Stomach (tissue), 9 donors: ENCODE data around the gene DIS3L2. TPM values are rescaled to one million over a fixed set of nuclear protein-coding genes. Genes with fewer than 3 reads are reported as not detected.
"Not testable (repeated sequence)": the region's sequence is repeated elsewhere in the genome, so short reads cannot be mapped to it uniquely, and the experiment has no call there.

Experiments
- DNase-seq, 2 donors: peaks; one replicate each; pipeline versions ENCODE4 v3.0.0 to v3.0.0-alpha.2; 2013 to 2019
- H3K27ac ChIP-seq, 5 donors: fragments of 200-600 bp in 4 of 5; sonication (generic) in 4 of 5; one replicate each; pipeline ENCODE4 v1.5.1; 2013 to 2019; ENCODE audit warnings: mild to moderate bottlenecking in 1 of 5, moderate library complexity in 1 of 5
- H3K27me3 ChIP-seq, 3 donors: fragments of 200-600 bp; sonication (generic); one replicate each; pipeline ENCODE4 v1.5.1; 2017 to 2019; ENCODE audit warnings: mixed run types in 1 of 3
- H3K36me3 ChIP-seq, 4 donors: fragments of 200-600 bp; sonication (generic); 1 replicate in 3 of 4; 2 replicates in 1 of 4; pipeline ENCODE4 v1.5.1; 2016 to 2019
- H3K4me1 ChIP-seq, 4 donors: fragments of 200-600 bp; sonication (generic); one replicate each; pipeline ENCODE4 v1.5.1; 2016 to 2019
- H3K4me3 ChIP-seq, 4 donors: fragments of 200-600 bp; sonication (generic) in 3 of 4; one replicate each; pipeline ENCODE4 v1.5.1; 2016 to 2019; ENCODE audit warnings: mild to moderate bottlenecking in 1 of 4
- H3K9me3 ChIP-seq, 4 donors: fragments of 200-600 bp; sonication (generic); one replicate each; pipeline ENCODE4 v1.5.1; 2016 to 2019
- CTCF ChIP-seq, 7 experiments: fragments of 450-650 bp in 4 of 7; fragments of 200-600 bp in 3 of 7; sonication (generic) in 3 of 7; IDR thresholded peaks; one replicate each; pipeline ENCODE4 v1.5.1; 2016 to 2019; ENCODE audit warnings: antibody characterized with exemption in 7 of 7, control low read depth in 2 of 7, mild to moderate bottlenecking in 1 of 7
- EP300 ChIP-seq: sonication (generic); formaldehyde crosslinking; IDR thresholded peaks from one replicate; pipeline ENCODE4 v1.6.1; 2017; ENCODE audit warnings: antibody characterized with exemption
- POLR2A ChIP-seq, 4 donors: fragments of 450-650 bp; IDR thresholded peaks; one replicate each; pipeline ENCODE4 v1.6.1; 2016; ENCODE audit warnings: antibody characterized with exemption in 4 of 4, control low read depth in 2 of 4, mild to moderate bottlenecking in 1 of 4, moderate library complexity in 1 of 4
- POLR2AphosphoS5 ChIP-seq, 3 donors: sonication (generic); formaldehyde crosslinking; IDR thresholded peaks; one replicate each; pipeline ENCODE4 v1.6.1; 2016; ENCODE audit warnings: antibody characterized with exemption in 3 of 3
- WGBS, 5 donors: extraction: QIAGEN DNeasy Blood & Tissue Kit in 3 of 5; methylation state at CpG; one replicate each; pipeline versions ENCODE4 v1.1.5 to v1.1.7; 2013 to 2018; 5-methylcytosine and 5-hydroxymethylcytosine counted together
- intact Hi-C: fragments of 100-400 bp; cut with DNase I; formaldehyde crosslinking; loops from one replicate; pipeline ENCODE4 v1.15.1; 2023; ENCODE audit warnings: low total_unique reads
- polyA plus RNA-seq, 3 donors: library from polyadenylated mRNA; stranded (reverse); fragments of 200-250 nt; gene quantifications; one replicate each; pipeline ENCODE4 v1.2.3, GENCODE V29; 2013
- total RNA-seq, 5 donors: library from RNA; depleted of rRNA; stranded (reverse); fragments of >200 nt; gene quantifications; one replicate each; pipeline versions ENCODE4 v1.1.0 to v1.2.3, GENCODE V29; 2014 to 2016
- donor health status: healthy with polysubstance abuse.
- donor health status: Bipolar disorder and iron deficiency.
- donor health status: healthy.

The DIS3L2 gene
- total and polyA plus RNA-seq, 8 donors: 10.4 to 124 (median 26.8) TPM

- H3K27ac ChIP-seq: no peak overlapping the region
- H3K36me3 ChIP-seq: no peaks in the 10 kb centered on the region
- H3K4me1 ChIP-seq: no peaks in the 10 kb centered on the region
- no peak for DNase-seq
- no peak overlapping the region for H3K4me3 ChIP-seq
- 84 to 91% (median 86%) methylated on average over 7 of the region's 7 CpGs for WGBS, 5 donors
- TF ChIP-seq POLR2AphosphoS5 (IDR thresholded peaks at IDR 0.05) (no peak), EP300 (no peak), POLR2A (IDR thresholded peaks at IDR 0.05) (no peak), CTCF (IDR thresholded peaks at IDR 0.05) (no peak)
- peaks cover 5 to 53% (median 6%) of the 10 kb centered on the region in 3 donors for H3K27me3 ChIP-seq
- intact Hi-C loops: no loop called here
- H3K9me3 ChIP-seq: no peaks in the 10 kb centered on the region
These were observed 415.2 kb downstream of the DIS3L2 start for GRCh38 chr2:232376713-232377112.

- Histone ChIP-seq H3K4me1 (no peaks in the 10 kb centered on the region), H3K9me3 (no peaks in the 10 kb centered on the region), H3K4me3 (no peak overlapping the region), H3K27me3 (peaks cover 10 to 59% (median 12%) of the 10 kb centered on the region in 3 donors), H3K27ac (no peak overlapping the region), H3K36me3 (no peaks in the 10 kb centered on the region)
- intact Hi-C loops: no loop called here
- no peak for TF ChIP-seq EP300
- TF ChIP-seq POLR2A (IDR thresholded peaks at IDR 0.05): no peak
- TF ChIP-seq CTCF (IDR thresholded peaks at IDR 0.05): no peak
- TF ChIP-seq POLR2AphosphoS5 (IDR thresholded peaks at IDR 0.05): no peak
- 86 to 96% (median 89%) methylated on average over 7 of the region's 7 CpGs for WGBS, 5 donors
- no peak for DNase-seq
These were observed 415.8 kb downstream of the DIS3L2 start for GRCh38 chr2:232377319-232377718.

GRCh38 chr2:232377841-232378734, 416.6 kb downstream of the DIS3L2 start:
- Histone ChIP-seq H3K27ac (no peak overlapping the region), H3K4me1 (no peaks in the 10 kb centered on the region), H3K36me3 (no peaks in the 10 kb centered on the region), H3K4me3 (no peak overlapping the region), H3K27me3 (peaks cover 10 to 67% (median 17%) of the 10 kb centered on the region in 3 donors), H3K9me3 (no peaks in the 10 kb centered on the region)
- no peak for DNase-seq
- WGBS, 5 donors: 69 to 81% (median 75%) methylated on average over 12 to 17 of the region's 17 CpGs
- TF ChIP-seq POLR2AphosphoS5 (IDR thresholded peaks at IDR 0.05) (no peak), POLR2A (IDR thresholded peaks at IDR 0.05) (no peak), CTCF (IDR thresholded peaks at IDR 0.05) (no peak), EP300 (no peak)
- intact Hi-C loops: no loop called here

GRCh38 chr2:232378735-232379151, 417.2 kb downstream of the DIS3L2 start, which contains the start of gene ALPP:
Gene ALPP (plus strand): TSS chr2:232378751. CDS start chr2:232378803, 52 bp downstream.
- 79 to 91% (median 84%) methylated on average over 7 to 12 of the region's 12 CpGs for WGBS, 5 donors
- intact Hi-C loops, H3K4me1 ChIP-seq, H3K4me3 ChIP-seq, H3K36me3 ChIP-seq, H3K9me3 ChIP-seq, DNase-seq, H3K27ac ChIP-seq: not testable (repeated sequence)
- peaks cover 10 to 74% (median 23%) of the 10 kb centered on the region in 3 donors for H3K27me3 ChIP-seq

GRCh38 chr2:232379610-232380590, 418.4 kb downstream of the DIS3L2 start:
- WGBS, 5 donors: 84 to 89% (median 88%) methylated on average over 17 to 39 of the region's 41 CpGs
- H3K27ac ChIP-seq, H3K4me3 ChIP-seq, intact Hi-C loops, DNase-seq, H3K36me3 ChIP-seq, H3K4me1 ChIP-seq, H3K9me3 ChIP-seq: not testable (repeated sequence)
- H3K27me3 ChIP-seq: peaks cover 10 to 85% (median 29%) of the 10 kb centered on the region in 3 donors

- intact Hi-C loops, H3K36me3 ChIP-seq, H3K4me1 ChIP-seq, H3K27ac ChIP-seq, DNase-seq, H3K4me3 ChIP-seq, H3K9me3 ChIP-seq: not testable (repeated sequence)
- 22 to 33% (median 30%) methylated on average over 19 to 58 of the region's 59 CpGs for WGBS, 5 donors
- peaks cover 12 to 93% (median 42%) of the 10 kb centered on the region in 3 donors for H3K27me3 ChIP-seq
These were observed 419.9 kb downstream of the DIS3L2 start for GRCh38 chr2:232381204-232382031.
